ENCODE data around the gene ASPSCR1. TPM values are rescaled to one million over a fixed set of nuclear protein-coding genes. Genes with fewer than 3 reads are reported as not detected.

The ASPSCR1 gene
- polyA plus RNA-seq, 1 donor, result 24.9 TPM

DNA sequence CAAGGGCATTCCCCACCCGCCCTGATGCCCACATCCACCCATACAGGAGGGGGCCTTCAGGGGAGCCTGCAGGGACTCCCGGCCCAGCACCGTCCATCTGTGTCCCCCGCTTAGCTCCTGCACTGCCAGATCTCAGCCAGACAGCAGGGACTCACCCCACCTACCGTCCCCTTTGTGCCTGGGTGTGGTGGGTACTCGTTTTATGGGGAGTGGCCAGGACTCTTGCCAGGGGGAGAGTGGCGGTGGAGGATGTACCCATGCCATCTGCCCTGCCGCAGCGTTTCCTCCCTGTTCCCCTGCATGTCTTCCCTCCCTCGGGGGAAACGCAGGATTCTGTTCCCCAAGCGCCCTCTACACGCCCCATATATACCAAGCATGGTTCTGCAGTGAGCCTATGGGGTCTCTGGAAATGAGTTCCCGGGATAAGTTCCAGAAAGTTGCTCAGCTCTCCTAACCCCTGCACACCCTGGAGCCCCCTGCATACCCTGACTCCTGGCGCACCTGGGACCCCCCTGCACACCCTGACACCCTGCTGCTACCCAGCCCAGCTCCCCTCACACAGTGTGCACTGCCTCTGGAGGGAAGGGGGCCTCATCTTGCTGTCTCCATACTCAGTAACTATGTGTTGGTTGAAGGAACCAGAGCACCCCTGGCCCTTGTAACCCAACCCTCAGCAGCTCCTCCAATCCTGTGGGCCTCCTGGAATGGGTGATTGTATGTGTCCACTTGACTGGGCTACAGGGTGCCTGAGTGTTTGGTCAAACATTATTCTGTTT lies 45.7 kb upstream of the ASPSCR1 start:
- no peak overlapping the region for H3K4me3 ChIP-seq (ENCODE audit: low read length)
- no CpG with 5 or more reads among the region's 15 CpGs for WGBS (ENCODE audit: insufficient coverage, low lambda C conversion rate)
- no peak overlapping the region for H3K27ac ChIP-seq (ENCODE audit: low read length)
- no peak for DNase-seq
- H3K4me1 ChIP-seq (ENCODE audit: control insufficient read depth, insufficient read depth, low read length), result peaks cover 15% of the 10 kb centered on the region
- no peaks in the 10 kb centered on the region for H3K9me3 ChIP-seq (ENCODE audit: control insufficient read depth, low read depth, low read length)
- peaks cover 2% of the 10 kb centered on the region for H3K36me3 ChIP-seq (ENCODE audit: control insufficient read depth, insufficient read depth, low read length)
- peaks cover 12% of the 10 kb centered on the region for H3K27me3 ChIP-seq (ENCODE audit: control insufficient read depth, insufficient read depth, low read length)

- H3K9me3 ChIP-seq (ENCODE audit: control insufficient read depth, low read depth, low read length), result no peaks in the 10 kb centered on the region
- peaks cover 12% of the 10 kb centered on the region for H3K27me3 ChIP-seq (ENCODE audit: control insufficient read depth, insufficient read depth, low read length)
- peaks cover 17% of the 10 kb centered on the region for H3K4me1 ChIP-seq (ENCODE audit: control insufficient read depth, insufficient read depth, low read length)
- no peak overlapping the region for H3K4me3 ChIP-seq (ENCODE audit: low read length)
- WGBS (ENCODE audit: insufficient coverage, low lambda C conversion rate), result no CpG with 5 or more reads among the region's 9 CpGs
- no peak overlapping the region for H3K27ac ChIP-seq (ENCODE audit: low read length)
- peaks cover 2% of the 10 kb centered on the region for H3K36me3 ChIP-seq (ENCODE audit: control insufficient read depth, insufficient read depth, low read length)
- no peak for DNase-seq
Observed at GRCh38 chr17:81932333-81932983, 45.0 kb upstream of the ASPSCR1 start.

GRCh38 chr17:81933178-81933699 lies 44.2 kb upstream of the ASPSCR1 start:
- DNase-seq, result no peak
- Histone ChIP-seq H3K27me3 (ENCODE audit: control insufficient read depth, insufficient read depth, low read length) (peaks cover 10% of the 10 kb centered on the region), H3K9me3 (ENCODE audit: control insufficient read depth, low read depth, low read length) (no peaks in the 10 kb centered on the region), H3K4me3 (ENCODE audit: low read length) (no peak overlapping the region), H3K27ac (ENCODE audit: low read length) (no peak overlapping the region), H3K36me3 (ENCODE audit: control insufficient read depth, insufficient read depth, low read length) (peaks cover 2% of the 10 kb centered on the region), H3K4me1 (ENCODE audit: control insufficient read depth, insufficient read depth, low read length) (peaks cover 17% of the 10 kb centered on the region)
- no CpG with 5 or more reads among the region's 14 CpGs for whole genome bisulfite sequencing (ENCODE audit: insufficient coverage, low lambda C conversion rate)

DNA sequence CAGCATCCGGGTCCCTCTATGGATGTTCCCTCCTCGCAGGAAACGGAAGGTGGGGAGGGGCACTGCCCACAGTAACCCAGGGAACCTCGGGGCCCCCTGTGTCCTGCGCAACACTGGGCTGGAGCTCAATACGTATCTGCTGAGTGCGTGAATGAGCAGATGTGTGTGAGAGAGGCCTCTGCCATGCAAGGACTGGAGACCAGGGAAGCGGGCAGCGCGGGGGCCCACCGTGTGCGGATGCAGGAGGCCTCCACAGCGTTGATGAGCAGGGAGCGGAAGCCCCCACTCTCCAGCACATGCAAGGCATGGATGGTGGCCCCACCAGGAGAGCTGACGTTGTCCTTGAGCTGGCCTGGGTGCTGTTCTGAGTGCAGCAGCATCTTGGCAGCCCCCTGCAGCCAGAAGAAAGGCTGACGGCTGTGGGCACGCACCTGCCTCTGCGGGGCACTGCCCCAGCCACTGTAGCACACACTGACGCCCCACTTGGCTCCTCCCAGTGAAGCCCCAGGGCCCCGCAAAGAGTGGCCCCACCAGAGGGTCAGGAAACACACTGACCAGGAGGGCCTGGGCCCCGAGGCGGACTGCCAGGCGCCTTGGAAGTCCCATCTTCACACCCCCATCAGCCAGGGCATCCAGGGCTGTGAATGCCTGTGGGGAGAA lies 43.2 kb upstream of the ASPSCR1 start:
- H3K27ac ChIP-seq (ENCODE audit: low read length), result no peak overlapping the region
- peaks cover 2% of the 10 kb centered on the region for H3K36me3 ChIP-seq (ENCODE audit: control insufficient read depth, insufficient read depth, low read length)
- WGBS (ENCODE audit: insufficient coverage, low lambda C conversion rate), result no CpG with 5 or more reads among the region's 23 CpGs
- no peak overlapping the region for H3K4me3 ChIP-seq (ENCODE audit: low read length)
- H3K27me3 ChIP-seq (ENCODE audit: control insufficient read depth, insufficient read depth, low read length), result no peaks in the 10 kb centered on the region
- no peak for DNase-seq
- H3K9me3 ChIP-seq (ENCODE audit: control insufficient read depth, low read depth, low read length), result no peaks in the 10 kb centered on the region
- peaks cover 8% of the 10 kb centered on the region for H3K4me1 ChIP-seq (ENCODE audit: control insufficient read depth, insufficient read depth, low read length)

DNA sequence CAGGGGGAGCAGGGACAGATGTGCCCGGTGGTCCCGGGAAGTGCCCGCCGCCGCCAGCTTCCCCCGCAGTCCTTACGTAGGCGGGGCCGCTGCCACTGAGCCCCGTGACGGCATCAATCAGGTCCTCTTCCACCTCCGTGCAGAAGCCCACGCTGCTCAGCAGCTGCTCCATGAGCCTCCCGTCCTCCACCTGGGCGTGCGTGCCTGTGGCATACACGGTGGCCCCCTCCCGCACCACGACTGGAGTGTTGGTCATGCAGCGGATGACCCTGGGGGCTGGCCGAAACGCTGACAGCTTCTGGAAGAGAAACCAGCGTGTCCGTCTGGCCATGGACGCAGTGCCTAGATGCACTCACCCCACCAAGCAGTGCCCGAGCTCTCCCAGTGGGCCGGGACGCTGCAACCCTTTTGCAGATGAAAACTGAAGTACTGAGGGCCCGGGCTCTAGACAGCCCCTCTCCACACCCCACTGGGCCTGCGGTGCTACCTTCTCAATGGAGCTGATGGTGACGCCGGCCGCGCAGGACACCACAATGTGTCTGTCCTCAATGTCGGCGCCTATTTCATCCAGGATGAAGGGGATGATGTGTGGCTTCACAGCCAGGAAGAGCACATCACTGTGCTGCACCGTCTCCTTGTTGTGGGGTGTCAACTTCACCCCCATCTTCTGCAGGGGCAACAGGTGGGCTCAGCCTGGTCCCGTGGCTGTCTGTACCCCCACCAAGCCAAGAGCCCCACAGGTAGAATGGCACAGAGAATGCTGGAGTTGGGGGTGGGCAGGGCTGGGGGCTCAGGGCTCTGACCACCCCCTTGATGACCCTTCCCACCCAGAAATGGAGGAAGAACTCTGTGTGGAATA lies 42.4 kb upstream of the ASPSCR1 start:
- peaks cover 2% of the 10 kb centered on the region for H3K36me3 ChIP-seq (ENCODE audit: control insufficient read depth, insufficient read depth, low read length)
- no peaks in the 10 kb centered on the region for H3K27me3 ChIP-seq (ENCODE audit: control insufficient read depth, insufficient read depth, low read length)
- WGBS (ENCODE audit: insufficient coverage, low lambda C conversion rate), result no CpG with 5 or more reads among the region's 38 CpGs
- H3K4me3 ChIP-seq (ENCODE audit: low read length), result no peak overlapping the region
- peaks cover 8% of the 10 kb centered on the region for H3K4me1 ChIP-seq (ENCODE audit: control insufficient read depth, insufficient read depth, low read length)
- DNase-seq, result no peak
- H3K9me3 ChIP-seq (ENCODE audit: control insufficient read depth, low read depth, low read length), result no peaks in the 10 kb centered on the region
- H3K27ac ChIP-seq (ENCODE audit: low read length), result no peak overlapping the region

GRCh38 chr17:81935709-81936084 lies 41.7 kb upstream of the ASPSCR1 start:
- H3K36me3 ChIP-seq (ENCODE audit: control insufficient read depth, insufficient read depth, low read length), result peaks cover 2% of the 10 kb centered on the region
- no peak overlapping the region for H3K4me3 ChIP-seq (ENCODE audit: low read length)
- peaks cover 8% of the 10 kb centered on the region for H3K4me1 ChIP-seq (ENCODE audit: control insufficient read depth, insufficient read depth, low read length)
- WGBS (ENCODE audit: insufficient coverage, low lambda C conversion rate), result no CpG with 5 or more reads among the region's 6 CpGs
- H3K27ac ChIP-seq (ENCODE audit: low read length), result no peak overlapping the region
- no peaks in the 10 kb centered on the region for H3K9me3 ChIP-seq (ENCODE audit: control insufficient read depth, low read depth, low read length)
- no peaks in the 10 kb centered on the region for H3K27me3 ChIP-seq (ENCODE audit: control insufficient read depth, insufficient read depth, low read length)
- no peak for DNase-seq

DNA sequence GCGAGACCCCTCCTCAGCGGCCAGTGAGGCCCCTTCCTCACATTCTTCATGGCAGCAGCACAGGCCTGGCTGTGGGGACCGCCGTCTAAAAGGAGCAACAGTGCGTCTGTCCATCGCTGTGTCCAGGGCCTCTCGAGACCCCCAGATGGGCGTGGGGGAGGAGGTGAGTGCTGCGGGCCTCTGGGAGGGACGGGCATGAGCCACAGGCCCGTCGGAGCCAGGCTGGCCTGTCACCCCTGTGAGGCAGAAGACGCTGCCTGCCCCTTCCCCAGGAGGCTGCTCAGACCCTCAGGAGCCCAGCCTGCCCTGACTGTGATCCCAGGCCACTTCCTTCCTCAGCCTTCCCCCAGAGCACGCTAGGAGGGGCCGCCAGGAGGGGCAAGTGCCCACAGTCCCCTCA lies 38.2 kb upstream of the ASPSCR1 start:
- Histone ChIP-seq H3K4me1 (ENCODE audit: control insufficient read depth, insufficient read depth, low read length) (peaks cover 8% of the 10 kb centered on the region), H3K9me3 (ENCODE audit: control insufficient read depth, low read depth, low read length) (peaks cover 6% of the 10 kb centered on the region), H3K27me3 (ENCODE audit: control insufficient read depth, insufficient read depth, low read length) (peaks cover 8% of the 10 kb centered on the region), H3K4me3 (ENCODE audit: low read length) (no peak overlapping the region), H3K36me3 (ENCODE audit: control insufficient read depth, insufficient read depth, low read length) (no peaks in the 10 kb centered on the region), H3K27ac (ENCODE audit: low read length) (no peak overlapping the region)
- no peak for DNase-seq
- WGBS (ENCODE audit: insufficient coverage, low lambda C conversion rate), result no CpG with 5 or more reads among the region's 15 CpGs

DNA sequence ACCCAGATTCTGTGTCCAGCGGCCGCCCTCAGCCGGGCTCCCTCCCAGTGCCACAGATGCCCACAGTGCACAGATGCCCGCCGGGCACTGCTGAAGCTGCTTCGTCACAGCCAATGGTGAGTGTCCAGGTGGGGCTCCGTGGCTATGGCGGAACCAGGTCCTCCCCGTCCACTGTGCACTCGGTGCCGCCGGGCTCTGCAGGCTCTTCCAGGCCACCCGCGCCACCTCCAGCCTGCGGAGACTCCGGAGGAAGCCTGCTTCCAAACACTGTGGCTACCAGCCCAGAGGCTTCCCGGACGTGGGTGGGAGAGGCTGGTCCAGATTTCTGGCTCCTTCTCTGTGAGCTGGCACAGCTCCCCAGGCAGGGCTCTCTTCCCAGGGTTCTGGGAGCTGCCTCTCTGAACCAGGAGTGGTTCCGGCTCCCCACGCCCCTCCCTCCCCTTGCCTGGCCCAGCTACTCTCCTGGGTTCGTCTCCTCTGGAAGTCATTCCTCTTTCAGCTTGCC lies 37.5 kb upstream of the ASPSCR1 start:
- peaks cover 8% of the 10 kb centered on the region for H3K4me1 ChIP-seq (ENCODE audit: control insufficient read depth, insufficient read depth, low read length)
- H3K27me3 ChIP-seq (ENCODE audit: control insufficient read depth, insufficient read depth, low read length), result peaks cover 8% of the 10 kb centered on the region
- no peaks in the 10 kb centered on the region for H3K36me3 ChIP-seq (ENCODE audit: control insufficient read depth, insufficient read depth, low read length)
- whole genome bisulfite sequencing (ENCODE audit: insufficient coverage, low lambda C conversion rate), result no CpG with 5 or more reads among the region's 21 CpGs
- H3K27ac ChIP-seq (ENCODE audit: low read length), result no peak overlapping the region
- H3K4me3 ChIP-seq (ENCODE audit: low read length), result no peak overlapping the region
- no peak for DNase-seq
- H3K9me3 ChIP-seq (ENCODE audit: control insufficient read depth, low read depth, low read length), result peaks cover 6% of the 10 kb centered on the region

DNA sequence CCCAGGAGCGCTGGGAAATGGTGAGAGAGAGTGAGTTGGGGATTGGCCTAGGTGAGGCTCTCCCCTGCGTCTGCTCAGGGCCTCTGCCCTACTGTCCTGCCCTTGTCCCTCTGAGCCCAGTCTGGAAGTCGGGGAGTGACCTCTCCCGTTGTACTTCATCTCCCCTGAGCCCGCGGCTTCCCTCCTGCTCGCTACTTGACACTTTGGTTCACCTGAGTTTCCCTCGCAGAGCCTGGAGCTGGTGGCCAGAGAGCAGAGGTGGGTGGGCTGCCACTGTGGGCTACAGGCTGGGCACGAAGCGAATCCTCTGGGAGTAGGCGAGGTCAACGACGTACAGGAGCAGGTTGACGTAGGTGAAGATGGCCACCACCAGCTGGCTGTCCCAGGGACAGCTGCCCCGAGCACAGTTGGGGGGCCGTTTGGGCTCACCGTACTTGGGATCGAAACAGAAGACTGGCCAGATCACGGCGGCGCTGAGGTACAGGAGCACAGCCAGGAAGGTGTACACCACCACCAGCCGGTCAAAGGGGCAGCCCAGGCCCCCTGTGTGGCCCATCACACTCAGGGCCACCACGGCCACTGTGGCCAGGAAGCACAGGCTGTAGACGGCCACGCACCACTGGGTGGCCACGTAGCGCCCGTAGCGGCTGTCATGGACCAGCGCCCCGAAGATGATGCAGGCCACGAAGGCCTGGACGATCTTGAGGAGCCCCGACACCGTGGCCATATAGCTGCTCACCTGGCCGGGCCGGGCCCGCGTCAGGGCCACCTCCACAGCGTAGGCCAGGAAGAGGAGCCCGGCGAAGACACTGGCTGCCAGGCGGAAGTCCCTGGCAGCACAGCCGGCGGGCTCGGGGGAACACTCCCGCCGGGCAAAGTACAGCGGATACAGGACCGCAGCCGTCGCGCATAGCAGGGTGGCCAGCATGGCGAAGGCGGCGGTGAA lies 36.6 kb upstream of the ASPSCR1 start:
- H3K27me3 ChIP-seq (ENCODE audit: control insufficient read depth, insufficient read depth, low read length), result peaks cover 8% of the 10 kb centered on the region
- H3K4me1 ChIP-seq (ENCODE audit: control insufficient read depth, insufficient read depth, low read length), result peaks cover 8% of the 10 kb centered on the region
- no peaks in the 10 kb centered on the region for H3K36me3 ChIP-seq (ENCODE audit: control insufficient read depth, insufficient read depth, low read length)
- no peak for DNase-seq
- H3K27ac ChIP-seq (ENCODE audit: low read length), result no peak overlapping the region
- no CpG with 5 or more reads among the region's 56 CpGs for WGBS (ENCODE audit: insufficient coverage, low lambda C conversion rate)
- H3K4me3 ChIP-seq (ENCODE audit: low read length), result no peak overlapping the region
- peaks cover 6% of the 10 kb centered on the region for H3K9me3 ChIP-seq (ENCODE audit: control insufficient read depth, low read depth, low read length)
